ENCODE data around the gene DPEP2. TPM values are rescaled to one million over a fixed set of nuclear protein-coding genes. Genes with fewer than 3 reads are reported as not detected.

The DPEP2 gene
- total RNA-seq, 1 donor from 2014 or later: not detected

- H3K27ac Mint-ChIP-seq (ENCODE audit: unreplicated experiment): peak within 1 kb of the TSS; percentile 96
- FAIRE-seq: no peak
- peaks cover 6% of the 10 kb centered on the region for H3K4me1 Mint-ChIP-seq (ENCODE audit: low read depth, unreplicated experiment)
- TF ChIP-seq EZH2 (IDR thresholded peaks at IDR 0.05; ENCODE audit: insufficient read depth, low read length) (no peak), CTCF (IDR thresholded peaks at IDR 0.05; ENCODE audit: insufficient read depth, low read depth, low read length) (no peak)
- H2AFZ ChIP-seq (ENCODE audit: low read depth, low read length): peak within 1 kb of the TSS; percentile 97
- peak within 1 kb of the TSS; percentile 90 for H3K4me2 ChIP-seq (ENCODE audit: low read length)
- H3K36me3 Mint-ChIP-seq (ENCODE audit: low read depth, unreplicated experiment): peaks cover 6% of the 10 kb centered on the region
- peak within 1 kb of the TSS; percentile 97 for H3K4me3 Mint-ChIP-seq (ENCODE audit: unreplicated experiment)
- H3K4me1 ChIP-seq (ENCODE audit: insufficient read depth, low read length): peaks cover 17% of the 10 kb centered on the region
- no peaks in the 10 kb centered on the region for H3K27me3 Mint-ChIP-seq (ENCODE audit: low read depth, unreplicated experiment)
- no peaks in the 10 kb centered on the region for H3K9me3 ChIP-seq (ENCODE audit: insufficient read depth, low read depth, low read length)
- peaks cover 9% of the 10 kb centered on the region for H4K20me1 ChIP-seq (ENCODE audit: insufficient read depth, low read length)
- peaks cover 4% of the 10 kb centered on the region for H3K36me3 ChIP-seq (ENCODE audit: insufficient read depth, low read length)
- DNase-seq (ENCODE audit: low read depth): peak; percentile 90
- H3K9ac ChIP-seq (ENCODE audit: low read length): peak within 1 kb of the TSS; percentile 96
- H3K27ac ChIP-seq (ENCODE audit: low read depth, low read length): peak within 1 kb of the TSS; percentile 85
- H3K27me3 ChIP-seq (ENCODE audit: insufficient read depth, low read length): no peaks in the 10 kb centered on the region
- H3K79me2 ChIP-seq (ENCODE audit: insufficient read depth, low read length): peaks cover 37% of the 10 kb centered on the region
- peak within 1 kb of the TSS; percentile 88 for H3K4me3 ChIP-seq (ENCODE audit: insufficient read depth, low read depth, low read length)
- no peaks in the 10 kb centered on the region for H3K9me3 Mint-ChIP-seq (ENCODE audit: unreplicated experiment)
Observed at GRCh38 chr16:68022728-68023537, 23.6 kb upstream of the DPEP2 start, which contains the start of the genes DDX28 and DUS2. DDX28 (minus strand) TSS chr16:68023232; CDS start chr16:68023202, 30 bp downstream. DUS2 (plus strand) TSS chr16:68023284; CDS start chr16:68038024, 14,740 bp downstream.

- H3K79me2 ChIP-seq (ENCODE audit: insufficient read depth, low read length): peaks cover 37% of the 10 kb centered on the region
- Mint-ChIP-seq H3K27ac (ENCODE audit: unreplicated experiment) (peak overlapping the region; percentile 96), H3K27me3 (ENCODE audit: low read depth, unreplicated experiment) (no peaks in the 10 kb centered on the region), H3K4me1 (ENCODE audit: low read depth, unreplicated experiment) (peaks cover 6% of the 10 kb centered on the region), H3K36me3 (ENCODE audit: low read depth, unreplicated experiment) (peaks cover 2% of the 10 kb centered on the region), H3K9me3 (ENCODE audit: unreplicated experiment) (no peaks in the 10 kb centered on the region), H3K4me3 (ENCODE audit: unreplicated experiment) (peak overlapping the region; percentile 97)
- no peaks in the 10 kb centered on the region for H3K9me3 ChIP-seq (ENCODE audit: insufficient read depth, low read depth, low read length)
- peak overlapping the region; percentile 85 for H3K27ac ChIP-seq (ENCODE audit: low read depth, low read length)
- peaks cover 9% of the 10 kb centered on the region for H4K20me1 ChIP-seq (ENCODE audit: insufficient read depth, low read length)
- H2AFZ ChIP-seq (ENCODE audit: low read depth, low read length): peak overlapping the region; percentile 97
- no peaks in the 10 kb centered on the region for H3K27me3 ChIP-seq (ENCODE audit: insufficient read depth, low read length)
- no peak for DNase-seq (ENCODE audit: low read depth)
- H3K4me2 ChIP-seq (ENCODE audit: low read length): peak overlapping the region; percentile 90
- no peak for FAIRE-seq
- H3K4me3 ChIP-seq (ENCODE audit: insufficient read depth, low read depth, low read length): peak overlapping the region; percentile 88
- H3K9ac ChIP-seq (ENCODE audit: low read length): peak overlapping the region; percentile 96
- TF ChIP-seq EZH2 (IDR thresholded peaks at IDR 0.05; ENCODE audit: insufficient read depth, low read length) (no peak), CTCF (IDR thresholded peaks at IDR 0.05; ENCODE audit: insufficient read depth, low read depth, low read length) (no peak)
- H3K36me3 ChIP-seq (ENCODE audit: insufficient read depth, low read length): no peaks in the 10 kb centered on the region
- peaks cover 17% of the 10 kb centered on the region for H3K4me1 ChIP-seq (ENCODE audit: insufficient read depth, low read length)
Observed at GRCh38 chr16:68022278-68022727, 23.0 kb upstream of the DPEP2 start.
